ENCODE results near the gene PREP.

DNA sequence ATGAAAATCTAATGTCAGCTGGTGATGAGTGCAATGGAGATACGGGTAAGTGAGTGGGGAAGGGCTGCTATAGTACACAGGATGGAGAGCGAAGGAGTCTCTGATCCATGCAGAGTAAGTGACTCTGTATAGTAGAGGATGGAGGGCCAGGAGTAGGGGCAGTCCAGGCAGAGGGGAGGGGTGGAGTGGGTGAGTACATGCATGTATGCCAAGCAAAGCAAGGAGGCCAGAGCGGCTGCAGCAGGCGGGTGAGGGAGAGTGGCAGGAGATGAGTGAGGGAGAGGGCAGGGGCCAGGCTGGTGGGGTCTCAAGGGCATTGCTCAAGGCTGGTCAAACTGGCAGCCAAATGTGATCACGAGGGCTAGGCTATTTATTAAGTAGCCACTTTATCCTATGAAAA lies 94.0 kb downstream of the PREP start:
- TF ChIP-seq, protein P1, sequence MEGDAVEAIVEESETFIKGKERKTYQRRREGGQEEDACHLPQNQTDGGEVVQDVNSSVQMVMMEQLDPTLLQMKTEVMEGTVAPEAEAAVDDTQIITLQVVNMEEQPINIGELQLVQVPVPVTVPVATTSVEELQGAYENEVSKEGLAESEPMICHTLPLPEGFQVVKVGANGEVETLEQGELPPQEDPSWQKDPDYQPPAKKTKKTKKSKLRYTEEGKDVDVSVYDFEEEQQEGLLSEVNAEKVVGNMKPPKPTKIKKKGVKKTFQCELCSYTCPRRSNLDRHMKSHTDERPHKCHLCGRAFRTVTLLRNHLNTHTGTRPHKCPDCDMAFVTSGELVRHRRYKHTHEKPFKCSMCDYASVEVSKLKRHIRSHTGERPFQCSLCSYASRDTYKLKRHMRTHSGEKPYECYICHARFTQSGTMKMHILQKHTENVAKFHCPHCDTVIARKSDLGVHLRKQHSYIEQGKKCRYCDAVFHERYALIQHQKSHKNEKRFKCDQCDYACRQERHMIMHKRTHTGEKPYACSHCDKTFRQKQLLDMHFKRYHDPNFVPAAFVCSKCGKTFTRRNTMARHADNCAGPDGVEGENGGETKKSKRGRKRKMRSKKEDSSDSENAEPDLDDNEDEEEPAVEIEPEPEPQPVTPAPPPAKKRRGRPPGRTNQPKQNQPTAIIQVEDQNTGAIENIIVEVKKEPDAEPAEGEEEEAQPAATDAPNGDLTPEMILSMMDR (IDR thresholded peaks at IDR 0.05) = no peak
- TF ChIP-seq POLR2A (IDR thresholded peaks at IDR 0.05) = no peak
